Measurements from ENCODE around the gene ESR2.

GRCh38 chr14:64187331-64187730 lies 106.8 kb downstream of the ESR2 start:
- TF ChIP-seq SIN3A (IDR thresholded peaks at IDR 0.05; ENCODE audit: borderline replicate concordance, low read depth, low read length) (no peak), YY1 (IDR thresholded peaks at IDR 0.05; ENCODE audit: low read depth) (no peak), RCOR1 (IDR thresholded peaks at IDR 0.05; ENCODE audit: low read length) (no peak), CTCF (IDR thresholded peaks at IDR 0.05) (no peak), IRF3 (IDR thresholded peaks at IDR 0.05; ENCODE audit: low read depth, low read length) (no peak)

Data from SK-N-SH (cell line).